GM18502 (cell line): ENCODE measurements around the gene EIF3L.

Experiments
- ATAC-seq: cut with Tn5 transposase; IDR thresholded peaks from one replicate; pipeline ENCODE4 v1.9.1; 2021; ENCODE audit warnings: mild to moderate bottlenecking; ENCODE audit not compliant: unreplicated experiment, poor library complexity

The EIF3L gene

DNA sequence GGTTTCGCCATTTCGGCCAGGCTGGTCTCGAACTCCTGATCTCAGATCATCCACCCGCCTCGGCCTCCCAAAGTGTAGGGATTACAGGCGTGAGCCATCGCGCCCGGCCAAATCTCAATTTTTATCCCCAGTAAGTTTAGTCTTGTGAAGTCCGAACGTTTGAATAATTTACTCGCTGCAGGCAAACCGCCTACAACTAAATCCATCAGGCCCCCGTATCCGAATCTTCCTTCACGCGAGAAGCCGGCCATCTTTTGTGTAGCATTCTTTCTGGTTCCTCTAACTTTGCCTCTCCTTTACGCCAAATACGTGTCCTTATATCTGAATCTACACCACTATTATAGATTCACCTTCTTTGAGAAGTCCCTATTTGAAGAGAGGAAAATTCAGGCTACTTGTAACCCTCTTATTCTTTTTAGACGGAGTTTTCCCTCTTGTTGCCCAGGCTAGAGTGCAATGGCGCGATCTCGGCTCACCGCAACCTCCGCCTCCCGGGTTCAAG lies 581 bp upstream of the EIF3L start:
- ATAC-seq: no peak

DNA sequence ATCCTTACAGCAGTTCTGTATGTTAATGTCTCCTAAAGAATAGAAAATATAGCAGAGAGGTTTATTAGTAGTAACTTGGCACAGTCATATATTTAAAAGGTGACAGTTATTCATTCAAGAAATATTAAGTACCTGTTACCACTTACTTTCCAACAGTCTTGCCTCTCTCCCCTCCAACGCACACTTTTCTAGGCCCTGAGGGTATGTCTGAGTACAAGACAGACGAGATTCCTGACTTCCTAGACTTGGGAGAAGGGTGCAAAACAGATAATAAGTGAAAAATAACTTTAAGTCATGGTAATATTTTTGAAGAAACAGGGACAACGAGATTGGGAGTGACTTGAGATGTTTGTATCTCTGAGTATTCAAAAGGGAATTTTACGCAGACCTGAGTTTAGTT lies 1.6 kb downstream of the EIF3L start:
- ATAC-seq: no peak

GRCh38 chr22:37852418-37852817 lies 3.2 kb downstream of the EIF3L start:
- ATAC-seq: no peak

DNA sequence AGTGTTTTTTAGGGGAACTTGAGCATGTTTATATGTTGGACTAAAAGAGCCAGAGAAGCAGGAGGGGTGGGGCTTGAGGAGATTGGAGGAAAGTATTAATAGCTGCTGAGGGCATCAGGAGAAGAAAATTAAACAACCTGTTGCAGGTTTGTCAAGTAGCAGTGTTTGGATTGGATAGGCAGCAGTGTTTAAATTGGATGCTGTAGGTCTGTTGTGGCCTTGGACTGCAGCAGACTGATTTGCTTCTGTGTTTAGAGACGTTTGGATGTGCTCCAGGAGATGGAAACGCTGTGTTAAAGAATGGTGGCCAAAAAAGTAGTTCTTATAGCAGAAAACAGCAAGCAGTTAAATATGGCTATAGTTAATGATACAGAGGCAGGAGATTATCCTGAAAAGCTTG lies 5.7 kb downstream of the EIF3L start:
- no peak for ATAC-seq

DNA sequence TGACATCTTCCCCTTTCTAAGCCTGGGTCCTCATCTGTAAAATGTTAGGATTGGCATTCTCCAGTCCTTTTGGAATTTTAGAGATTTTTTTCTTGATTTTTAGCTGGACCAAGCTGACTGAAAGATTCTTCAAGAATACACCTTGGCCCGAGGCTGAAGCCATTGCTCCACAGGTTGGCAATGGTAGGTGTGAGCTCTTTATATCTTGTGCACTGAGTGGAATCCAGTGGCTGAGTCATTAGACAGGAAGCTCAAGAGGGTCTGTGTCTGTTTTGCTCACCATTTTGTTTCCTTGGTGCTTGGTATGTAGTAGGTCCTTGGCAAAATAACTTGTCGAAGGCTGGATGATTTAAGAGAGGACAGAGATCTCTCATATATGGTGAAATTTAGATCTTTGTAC lies 6.2 kb downstream of the EIF3L start:
- ATAC-seq: no peak

GRCh38 chr22:37860796-37861421 lies 11.7 kb downstream of the EIF3L start:
- ATAC-seq: no peak

DNA sequence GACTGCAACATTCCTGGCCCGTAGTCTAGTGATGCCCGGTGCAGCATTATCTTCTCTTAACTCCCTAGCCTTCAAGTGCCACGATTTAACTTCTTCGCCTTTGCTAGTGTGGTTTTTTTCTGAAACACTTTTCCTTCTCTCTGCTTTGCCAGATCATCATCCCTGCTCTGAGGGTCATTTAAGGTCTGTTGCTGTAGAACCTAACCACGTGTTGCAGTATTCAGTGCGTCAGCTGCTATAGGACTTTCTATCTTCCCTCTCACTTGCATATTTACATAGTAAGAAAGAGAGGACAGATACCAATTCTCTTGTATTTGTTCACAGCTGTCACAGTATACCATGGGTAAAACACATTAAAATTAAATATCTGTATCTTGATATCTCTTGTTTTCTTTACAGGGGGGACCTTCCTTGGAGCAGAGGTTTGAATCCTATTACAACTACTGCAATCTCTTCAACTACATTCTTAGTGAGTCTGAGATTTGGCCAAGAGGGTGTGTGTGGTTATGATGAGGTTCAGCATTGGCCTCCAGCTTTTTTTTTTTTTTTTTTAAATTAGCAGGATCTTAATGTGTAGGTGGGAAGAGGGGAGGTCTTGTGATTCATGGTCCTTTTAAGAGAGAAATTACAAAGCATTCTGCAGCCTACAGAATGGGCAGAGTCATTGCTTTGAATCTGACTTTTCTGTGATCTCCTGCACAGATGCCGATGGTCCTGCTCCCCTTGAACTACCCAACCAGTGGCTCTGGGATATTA lies 13.5 kb downstream of the EIF3L start:
- no peak for ATAC-seq

DNA sequence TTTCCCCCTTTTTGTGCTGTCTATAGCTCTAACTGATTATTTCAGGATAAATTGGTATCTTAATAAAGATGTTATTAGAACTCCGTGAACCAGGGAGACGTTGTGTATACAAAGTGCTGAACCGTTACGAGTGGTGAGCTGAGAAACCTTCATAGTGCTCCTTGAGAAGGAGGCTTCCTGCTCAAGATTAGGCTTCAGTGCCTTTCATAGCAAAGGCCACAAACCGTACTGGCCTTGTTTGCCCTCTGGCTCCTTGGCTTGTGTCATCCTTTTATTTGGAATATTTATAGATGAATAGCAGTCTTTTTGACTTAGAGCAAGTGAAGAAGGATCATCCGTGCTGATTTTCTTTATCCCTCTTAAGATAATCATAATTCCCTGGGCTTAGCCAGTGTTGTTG lies 16.3 kb downstream of the EIF3L start:
- no peak for ATAC-seq

DNA sequence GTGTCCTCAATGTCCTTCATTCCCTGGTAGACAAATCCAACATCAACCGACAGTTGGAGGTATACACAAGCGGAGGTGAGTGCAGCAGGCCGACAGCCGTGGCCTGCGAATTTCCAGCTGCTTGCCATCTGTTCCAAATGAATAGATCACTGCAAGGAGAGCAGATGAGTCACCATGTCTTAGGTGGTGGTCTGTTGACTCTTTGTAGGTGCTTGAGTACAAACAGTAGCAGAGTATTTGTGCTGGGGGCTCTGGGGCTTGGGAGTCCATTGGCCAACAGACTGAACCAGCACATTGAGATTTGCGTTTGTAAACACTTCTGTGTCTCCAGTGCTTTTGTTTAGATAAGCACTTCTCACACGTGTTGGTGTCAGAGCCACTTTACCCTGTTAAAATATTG lies 21.1 kb downstream of the EIF3L start:
- ATAC-seq: no peak

- ATAC-seq: no peak
Observed at GRCh38 chr22:37880668-37881440, 31.6 kb downstream of the EIF3L start.

DNA sequence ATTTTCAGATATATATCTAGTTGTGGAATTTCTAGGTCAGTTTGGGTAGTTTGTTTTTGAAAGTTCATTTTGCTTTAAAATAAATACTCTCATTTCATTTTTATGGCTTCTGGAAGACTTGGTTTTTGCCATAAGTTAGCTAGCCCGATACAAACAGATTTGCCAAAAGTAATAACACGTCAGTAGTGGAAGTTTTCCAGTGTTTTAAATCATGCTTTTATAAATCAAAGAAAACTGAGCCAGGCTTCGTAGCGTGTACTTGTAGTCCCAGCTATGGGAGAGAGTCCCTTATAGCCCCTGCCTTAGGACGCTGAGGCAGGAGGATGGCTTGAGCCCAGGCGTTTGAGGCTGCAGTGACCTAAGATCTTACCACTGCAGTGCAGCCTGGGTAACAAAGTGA lies 35.2 kb downstream of the EIF3L start:
- ATAC-seq: no peak

DNA sequence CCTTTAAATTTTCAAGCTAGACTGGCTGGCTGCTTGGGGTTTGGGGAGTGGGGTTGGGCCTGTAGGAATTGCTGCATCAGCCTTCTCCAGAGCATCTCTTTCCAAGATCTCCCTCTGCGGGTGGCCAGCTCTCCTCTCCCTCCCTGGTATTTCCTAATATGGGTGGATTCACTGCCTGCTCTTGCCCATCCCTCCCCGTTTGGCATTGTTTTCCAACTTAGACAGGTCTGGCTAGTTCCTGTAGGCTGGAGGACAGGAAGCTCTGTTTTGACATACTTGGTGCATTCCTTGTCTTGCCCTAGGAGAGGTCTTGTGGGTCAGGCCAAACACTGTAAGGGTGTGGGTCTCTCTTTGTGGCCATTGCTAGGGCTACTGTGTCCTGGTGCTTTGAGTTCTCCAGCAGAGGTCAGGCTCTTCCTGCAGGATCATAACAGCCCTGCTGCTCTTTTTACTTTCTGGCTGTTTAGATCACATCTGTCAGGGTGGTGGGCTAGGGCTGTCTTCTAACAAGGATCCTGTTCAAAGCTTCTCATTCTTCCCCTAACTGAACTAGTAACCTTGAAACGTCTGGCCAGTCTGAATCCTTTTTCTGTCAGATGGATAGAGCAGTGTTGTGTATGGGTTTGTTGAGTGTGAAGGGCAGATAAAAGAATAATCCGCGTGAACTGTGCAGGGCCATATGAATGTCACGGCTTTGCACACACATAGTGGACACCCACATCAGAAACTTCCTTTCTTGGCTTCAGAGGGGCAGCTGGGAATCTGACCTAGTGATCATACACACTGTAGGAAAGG lies 38.6 kb downstream of the EIF3L start:
- ATAC-seq: no peak

GRCh38 chr22:37891926-37892325 lies 42.7 kb downstream of the EIF3L start:
- no peak for ATAC-seq

DNA sequence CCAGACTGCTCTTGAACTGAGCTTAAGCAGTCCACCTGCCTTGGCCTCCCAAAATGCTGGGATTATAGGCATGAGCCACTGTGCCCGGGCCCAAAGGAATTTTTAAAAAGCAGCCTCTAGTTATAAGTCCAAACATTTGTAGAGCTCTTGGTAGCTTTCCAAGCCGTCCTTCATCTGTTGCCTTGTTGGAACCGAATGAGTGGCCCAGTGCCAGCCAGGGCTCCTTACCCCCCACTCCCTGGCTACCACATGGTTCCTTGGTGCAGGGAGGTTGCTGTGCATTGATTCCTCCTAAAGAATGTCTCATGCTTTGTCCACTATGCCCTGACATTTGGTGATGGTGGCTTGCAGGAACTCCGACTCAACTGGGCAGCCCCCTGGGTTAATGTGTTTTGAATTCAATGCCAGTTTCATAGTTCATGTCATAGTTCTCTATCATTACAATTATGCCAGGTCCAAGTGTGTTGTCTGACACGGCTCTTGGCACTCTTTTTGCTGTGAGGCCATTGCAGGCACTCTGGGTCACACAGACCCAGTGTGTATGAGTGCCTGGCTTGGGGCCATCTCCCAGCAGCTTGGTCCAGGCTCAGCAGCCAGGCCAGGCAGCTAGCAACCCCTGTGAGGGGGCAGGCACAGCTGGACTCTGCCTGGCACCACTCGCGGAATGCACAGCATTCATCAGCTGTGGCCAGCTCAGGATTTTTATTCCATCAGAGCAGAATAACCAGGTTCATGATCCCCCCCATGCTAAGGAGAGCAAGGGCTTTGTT lies 43.5 kb downstream of the EIF3L start:
- no peak for ATAC-seq

DNA sequence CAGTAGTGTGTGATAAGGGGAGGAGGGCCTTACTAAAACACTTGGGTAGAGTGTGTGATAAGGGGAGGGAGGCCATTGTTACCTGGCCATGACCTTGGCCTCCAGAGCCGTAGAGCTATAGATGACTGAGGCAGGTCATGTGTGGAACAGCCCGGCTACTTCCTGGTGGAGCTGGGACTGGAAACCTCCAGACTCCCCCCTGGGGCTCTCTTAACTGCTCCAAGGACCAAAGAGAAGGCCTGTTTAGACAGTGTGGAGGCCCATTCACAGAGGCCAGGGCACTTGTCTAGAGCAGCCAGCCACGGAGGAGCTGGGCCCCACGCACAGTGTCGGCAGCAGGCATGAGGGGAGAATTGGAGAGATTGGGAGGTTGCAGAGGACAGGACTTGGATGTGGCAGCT lies 44.4 kb downstream of the EIF3L start:
- ATAC-seq: no peak

GRCh38 chr22:37894939-37895670 lies 45.9 kb downstream of the EIF3L start:
- ATAC-seq: no peak

GRCh38 chr22:37896181-37896592 lies 47.0 kb downstream of the EIF3L start:
- no peak for ATAC-seq

- ATAC-seq: no peak
Observed at GRCh38 chr22:37896939-37897338, 47.7 kb downstream of the EIF3L start.

GRCh38 chr22:37897807-37898206 lies 48.6 kb downstream of the EIF3L start:
- ATAC-seq: no peak
